ENCODE measurements around the gene DOCK3.

DNA sequence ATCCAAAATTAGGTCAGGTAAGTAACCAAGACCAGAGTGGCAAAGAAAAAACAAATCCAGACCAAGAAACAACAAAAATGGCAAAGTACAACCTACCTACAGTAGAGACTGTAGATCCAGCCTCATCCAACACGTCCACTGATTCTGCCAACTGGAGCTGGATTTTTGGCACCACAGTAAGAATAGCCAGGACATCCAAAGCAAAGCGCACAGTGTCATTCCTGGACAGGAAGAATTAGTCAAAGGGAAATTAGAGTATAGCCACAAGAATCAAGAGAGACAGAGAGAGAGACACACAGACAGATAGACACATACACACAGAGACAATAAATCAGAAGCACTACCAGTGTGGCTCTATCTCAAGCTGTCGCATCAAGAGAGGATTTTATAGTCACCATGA is 747.5 kb downstream of the DOCK3 start:
- TF ChIP-seq, protein P1, sequence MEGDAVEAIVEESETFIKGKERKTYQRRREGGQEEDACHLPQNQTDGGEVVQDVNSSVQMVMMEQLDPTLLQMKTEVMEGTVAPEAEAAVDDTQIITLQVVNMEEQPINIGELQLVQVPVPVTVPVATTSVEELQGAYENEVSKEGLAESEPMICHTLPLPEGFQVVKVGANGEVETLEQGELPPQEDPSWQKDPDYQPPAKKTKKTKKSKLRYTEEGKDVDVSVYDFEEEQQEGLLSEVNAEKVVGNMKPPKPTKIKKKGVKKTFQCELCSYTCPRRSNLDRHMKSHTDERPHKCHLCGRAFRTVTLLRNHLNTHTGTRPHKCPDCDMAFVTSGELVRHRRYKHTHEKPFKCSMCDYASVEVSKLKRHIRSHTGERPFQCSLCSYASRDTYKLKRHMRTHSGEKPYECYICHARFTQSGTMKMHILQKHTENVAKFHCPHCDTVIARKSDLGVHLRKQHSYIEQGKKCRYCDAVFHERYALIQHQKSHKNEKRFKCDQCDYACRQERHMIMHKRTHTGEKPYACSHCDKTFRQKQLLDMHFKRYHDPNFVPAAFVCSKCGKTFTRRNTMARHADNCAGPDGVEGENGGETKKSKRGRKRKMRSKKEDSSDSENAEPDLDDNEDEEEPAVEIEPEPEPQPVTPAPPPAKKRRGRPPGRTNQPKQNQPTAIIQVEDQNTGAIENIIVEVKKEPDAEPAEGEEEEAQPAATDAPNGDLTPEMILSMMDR (IDR thresholded peaks at IDR 0.05) = no peak
- TF ChIP-seq POLR2AphosphoS5 (IDR thresholded peaks at IDR 0.05; ENCODE audit: insufficient read depth in 1 of 2, low read depth in 1 of 2) (no peak), POLR2A (IDR thresholded peaks at IDR 0.05) (no peak)

Data from vagina (tissue), 2 donors.